Pancreas (tissue), 10 donors: ENCODE measurements around the gene COLGALT1. TPM values are rescaled to one million over a fixed set of nuclear protein-coding genes. Genes with fewer than 3 reads are reported as not detected.

Experiments
- ATAC-seq, 4 donors: fragments of 200-7000 bp; cut with Tn5 transposase; one replicate each; pipeline versions ENCODE4 v1.8.0 to v1.9.1; 2020; ENCODE audit warnings: mild to moderate bottlenecking in 4 of 4, moderate library complexity in 4 of 4
- DNase-seq, 6 donors: peaks; one replicate each; pipeline ENCODE4 v3.0.0-alpha.2; 2020
- FAIRE-seq: peaks from 2 replicates; lab custom pipeline; 2012; peaks lifted over from hg19 to GRCh38; lab: Jason Lieb, UNC
- H3K27ac ChIP-seq, 4 donors: fragments of 200-600 bp; sonication (generic); 1 replicate in 3 of 4; 2 replicates in 1 of 4; pipeline versions ENCODE4 v1.5.0 to v1.8.0; 2020
- H3K27me3 ChIP-seq, 4 donors: fragments of 200-600 bp; one replicate each; pipeline ENCODE4 v1.8.0; 2021
- H3K36me3 ChIP-seq, 3 donors: fragments of 200-600 bp; sonication (generic) in 1 of 3; one replicate each; pipeline versions ENCODE4 v1.5.0 to v1.8.0; 2020 to 2021
- H3K4me1 ChIP-seq, 3 donors: fragments of 200-600 bp; one replicate each; pipeline ENCODE4 v1.8.0; 2021
- H3K4me3 ChIP-seq, 4 donors: fragments of 200-600 bp; sonication (generic) in 2 of 4; one replicate each; pipeline versions ENCODE4 v1.5.0 to v1.8.0; 2020 to 2021
- H3K9me3 ChIP-seq, 4 donors: fragments of 200-600 bp; one replicate each; pipeline ENCODE4 v1.8.0; 2021
- WGBS, 2 donors: extraction: QIAGEN DNeasy Blood & Tissue Kit; methylation state at CpG; one replicate each; pipeline ENCODE4 v1.1.7; 2013; 5-methylcytosine and 5-hydroxymethylcytosine counted together
- intact Hi-C, 3 donors: fragments of 100-400 bp; cut with DNase I; formaldehyde crosslinking; loops; one replicate each; pipeline versions ENCODE4 v1.11.1 to v1.14.2; 2022
- polyA plus RNA-seq, 2 donors: library from polyadenylated mRNA; stranded (reverse); fragments of 200-250 nt; gene quantifications; one replicate each; pipeline ENCODE4 v1.2.3, GENCODE V29; 2013
- total RNA-seq, 6 donors: library from RNA; stranded (reverse); fragmentation: NEBNext Ultra II Directional in 4 of 6; extraction: Animal tissue kit (Norgen Biotek cat#: 25700) in 4 of 6; gene quantifications; one replicate each; pipeline versions ENCODE4 v1.2.1 to v1.2.4, GENCODE V29; 2021 to 2023
- TF ChIP-seq, protein P1 (sequence below), 4 donors: fragments of 200-600 bp; sonication (generic) in 3 of 4; IDR thresholded peaks; one replicate each; pipeline versions ENCODE4 v1.5.0 to v1.8.0; 2021; ENCODE audit warnings: antibody characterized with exemption in 4 of 4
- donor health status: healthy with polysubstance abuse.
- donor health status: DM: no; HTN: no; CAD: no; lungs with moderate emphysema.
- donor health status: DM: no; HTN: no; CAD: no.
- donor health status: control.
- donor health status: control.
- donor health status: Bipolar disorder and iron deficiency.
- donor health status: DM: yes; HTN: yes; CAD: no.
- donor health status: DM: no; HTN: no; CAD: no.
- donor health status: DM: no; HTN: no; CAD: no.
- donor health status: DM: yes; HTN: yes; CAD: no.

Gene COLGALT1
- total and polyA plus RNA-seq, 8 donors = 13.5 to 50.6 (median 24.3) TPM

DNA sequence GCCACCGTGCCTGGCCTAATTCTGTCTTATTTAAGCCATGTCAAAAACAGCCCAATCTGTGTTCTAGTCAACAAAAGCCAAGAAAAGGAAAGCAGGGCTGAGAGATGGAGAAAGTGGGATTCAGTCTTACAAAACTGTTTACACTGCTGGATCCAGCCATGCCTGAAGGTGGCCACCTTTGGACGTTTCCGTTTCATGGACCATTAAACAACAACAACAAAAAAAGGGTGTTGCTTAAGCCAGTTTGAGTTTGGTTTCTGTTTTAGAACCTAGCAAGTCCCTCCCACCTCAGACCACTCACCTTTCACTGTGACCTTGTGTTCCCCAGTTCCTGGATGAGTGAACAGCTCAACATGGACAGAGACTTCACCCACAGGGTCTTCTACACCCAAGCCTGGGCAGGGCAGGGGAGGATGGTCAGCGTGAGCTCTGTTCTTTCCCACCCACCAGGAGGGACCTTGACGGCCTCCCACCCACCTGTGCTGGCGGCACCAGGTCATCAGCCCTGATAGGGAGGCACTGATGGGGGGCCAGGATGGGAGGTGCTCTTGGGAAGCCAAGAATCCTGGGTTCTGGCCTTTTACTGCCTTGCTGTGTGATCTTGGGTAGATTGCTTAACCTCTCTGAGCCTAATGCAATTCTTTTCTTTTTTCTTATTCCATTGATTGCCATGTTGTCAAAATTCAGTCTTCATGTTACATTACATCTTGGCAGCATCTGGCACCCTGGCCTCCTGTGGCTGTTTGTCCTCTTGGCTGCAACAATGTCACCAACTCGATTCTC is 56.2 kb downstream of the COLGALT1 start:
- no peaks in the 10 kb centered on the region for H3K36me3 ChIP-seq
- H3K27me3 ChIP-seq = peaks cover 0 to 6% (median 2%) of the 10 kb centered on the region in 4 donors
- ATAC-seq (no peak), DNase-seq (no peak), FAIRE-seq (no peak)
- no peak overlapping the region for H3K27ac ChIP-seq
- H3K9me3 ChIP-seq = no peaks in the 10 kb centered on the region
- 56 to 64% methylated on average over 7 of the region's 7 CpGs for WGBS, 2 donors
- no peak overlapping the region for H3K4me3 ChIP-seq
- intact Hi-C loops = no loop called here
- H3K4me1 ChIP-seq = no peaks in the 10 kb centered on the region
- TF ChIP-seq, protein P1, sequence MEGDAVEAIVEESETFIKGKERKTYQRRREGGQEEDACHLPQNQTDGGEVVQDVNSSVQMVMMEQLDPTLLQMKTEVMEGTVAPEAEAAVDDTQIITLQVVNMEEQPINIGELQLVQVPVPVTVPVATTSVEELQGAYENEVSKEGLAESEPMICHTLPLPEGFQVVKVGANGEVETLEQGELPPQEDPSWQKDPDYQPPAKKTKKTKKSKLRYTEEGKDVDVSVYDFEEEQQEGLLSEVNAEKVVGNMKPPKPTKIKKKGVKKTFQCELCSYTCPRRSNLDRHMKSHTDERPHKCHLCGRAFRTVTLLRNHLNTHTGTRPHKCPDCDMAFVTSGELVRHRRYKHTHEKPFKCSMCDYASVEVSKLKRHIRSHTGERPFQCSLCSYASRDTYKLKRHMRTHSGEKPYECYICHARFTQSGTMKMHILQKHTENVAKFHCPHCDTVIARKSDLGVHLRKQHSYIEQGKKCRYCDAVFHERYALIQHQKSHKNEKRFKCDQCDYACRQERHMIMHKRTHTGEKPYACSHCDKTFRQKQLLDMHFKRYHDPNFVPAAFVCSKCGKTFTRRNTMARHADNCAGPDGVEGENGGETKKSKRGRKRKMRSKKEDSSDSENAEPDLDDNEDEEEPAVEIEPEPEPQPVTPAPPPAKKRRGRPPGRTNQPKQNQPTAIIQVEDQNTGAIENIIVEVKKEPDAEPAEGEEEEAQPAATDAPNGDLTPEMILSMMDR (IDR thresholded peaks at IDR 0.05) = no peak

DNA sequence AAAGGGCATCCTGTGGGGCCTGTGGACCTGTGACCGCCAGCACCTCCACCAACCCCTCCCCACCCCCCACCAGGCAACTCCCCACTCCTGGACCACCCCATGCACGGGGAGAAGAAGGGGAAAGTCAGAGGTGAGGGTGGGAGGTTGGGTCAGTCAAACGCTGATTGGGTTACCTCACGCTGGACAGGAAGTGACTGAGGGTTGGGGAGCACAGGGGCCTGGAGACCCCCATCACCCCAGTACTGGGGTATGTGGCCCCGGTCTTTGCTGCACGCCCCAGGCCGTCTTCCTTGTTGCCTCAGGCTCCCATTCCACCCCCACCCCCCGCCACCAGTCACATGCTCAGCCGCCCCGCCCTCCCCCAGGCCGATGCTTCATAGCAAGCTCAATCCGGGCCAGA is 59.0 kb downstream of the COLGALT1 start:
- 64 to 83% methylated on average over 8 to 12 of the region's 12 CpGs for WGBS, 2 donors
- no peak overlapping the region for H3K4me3 ChIP-seq
- TF ChIP-seq, protein P1 (IDR thresholded peaks at IDR 0.05) = no peak
- intact Hi-C loops = no loop called here
- H3K9me3 ChIP-seq = no peaks in the 10 kb centered on the region
- H3K4me1 ChIP-seq = no peaks in the 10 kb centered on the region
- no peak overlapping the region for H3K27ac ChIP-seq
- peaks cover 0 to 13% (median 2%) of the 10 kb centered on the region in 4 donors for H3K27me3 ChIP-seq
- FAIRE-seq = no peak
- DNase-seq = no peak
- no peaks in the 10 kb centered on the region for H3K36me3 ChIP-seq
- no peak for ATAC-seq

DNA sequence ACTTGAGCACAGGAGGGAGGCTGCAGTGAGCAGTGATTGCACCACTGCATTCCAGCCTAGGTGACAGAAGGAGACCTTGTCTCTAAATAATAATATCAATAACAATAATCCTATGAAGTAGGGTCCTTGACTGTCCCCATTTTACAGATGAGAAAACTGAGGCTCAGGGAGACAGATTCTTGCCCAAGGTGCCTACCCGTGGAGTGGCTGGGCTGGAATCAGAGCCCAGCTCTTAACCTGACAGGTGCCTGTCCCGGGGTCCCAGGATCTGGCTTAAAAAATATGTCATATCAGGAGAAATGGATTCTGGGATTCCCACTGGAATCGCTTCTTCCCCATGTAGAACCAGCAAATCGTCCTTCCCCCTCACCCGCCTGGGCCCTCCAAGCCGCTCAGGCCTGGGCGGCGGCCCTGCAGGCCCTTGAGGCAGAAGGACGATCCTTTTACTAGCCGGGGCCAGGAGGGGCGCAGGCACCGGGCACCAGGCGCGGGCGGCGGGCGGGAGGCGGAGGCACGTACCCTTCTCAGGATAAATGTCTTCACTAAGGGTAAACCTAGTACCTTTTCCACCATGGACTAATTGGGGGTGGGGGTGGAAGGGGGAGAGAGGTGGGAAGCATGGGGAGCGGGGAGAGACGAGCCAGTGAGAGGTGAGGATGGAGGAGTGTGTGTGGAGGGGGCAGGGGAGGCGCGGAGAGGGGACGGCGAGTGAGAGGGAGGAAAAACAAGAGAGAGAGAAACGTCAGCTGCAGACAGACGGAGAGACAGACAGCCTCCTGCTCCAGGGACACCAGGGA is 60.6 kb downstream of the COLGALT1 start:
- TF ChIP-seq, protein P1 (IDR thresholded peaks at IDR 0.05) = no peak
- intact Hi-C loops = no loop called here
- no peak for FAIRE-seq
- no peaks in the 10 kb centered on the region for H3K9me3 ChIP-seq
- 21 to 28% methylated on average over 27 of the region's 27 CpGs for WGBS, 2 donors
- H3K27me3 ChIP-seq = peaks cover 0 to 13% (median 2%) of the 10 kb centered on the region in 4 donors
- no peak overlapping the region for H3K27ac ChIP-seq
- H3K4me1 ChIP-seq = no peaks in the 10 kb centered on the region
- H3K4me3 ChIP-seq = no peak overlapping the region
- ATAC-seq = no peak
- no peak for DNase-seq
- H3K36me3 ChIP-seq = no peaks in the 10 kb centered on the region

DNA sequence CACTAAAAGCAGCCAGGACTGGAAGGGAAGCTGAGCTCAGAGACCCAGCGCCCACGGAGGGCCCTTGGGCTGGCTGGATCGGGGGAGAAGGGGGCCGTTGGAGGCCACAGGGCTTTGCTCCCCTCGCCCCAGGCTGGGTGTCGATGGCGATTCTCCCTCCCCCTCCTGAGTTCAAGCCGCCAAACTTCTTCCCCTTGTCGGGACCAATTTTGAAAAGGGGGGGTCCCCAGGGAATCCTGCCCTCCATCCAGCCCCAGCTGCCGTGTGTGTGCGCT is 61.2 kb downstream of the COLGALT1 start:
- no peak for ATAC-seq
- peaks cover 0 to 13% (median 2%) of the 10 kb centered on the region in 4 donors for H3K27me3 ChIP-seq
- no peak overlapping the region for H3K27ac ChIP-seq
- no peaks in the 10 kb centered on the region for H3K9me3 ChIP-seq
- no peak overlapping the region for H3K4me3 ChIP-seq
- no peaks in the 10 kb centered on the region for H3K36me3 ChIP-seq
- no peaks in the 10 kb centered on the region for H3K4me1 ChIP-seq
- DNase-seq = no peak
- no peak for FAIRE-seq
- intact Hi-C loops = no loop called here
- 12 to 16% methylated on average over 9 to 11 of the region's 11 CpGs for WGBS, 2 donors
- TF ChIP-seq, protein P1 (IDR thresholded peaks at IDR 0.05) = no peak
